Gastroesophageal sphincter (tissue), 4 donors: Measurements from ENCODE around the gene NDUFC1. TPM values are rescaled to one million over a fixed set of nuclear protein-coding genes. Genes with fewer than 3 reads are reported as not detected.
A peak's percentile ranks its signal among the peaks of the same experiment; 100 is the strongest.

Experiments used
- ATAC-seq: fragments of 150-250 bp; one replicate; pipeline ENCODE4 v1.9.1; 2016; ENCODE audit warnings: mild to moderate bottlenecking, moderate library complexity
- H3K27ac ChIP-seq, 4 donors: fragments of 200-600 bp; sonication (generic) in 3 of 4; 1 replicate in 3 of 4; 2 replicates in 1 of 4; pipeline ENCODE4 v1.5.1; 2016 to 2019
- H3K27me3 ChIP-seq: fragments of 200-600 bp; sonication (generic); one replicate; pipeline ENCODE4 v1.5.1; 2019
- H3K36me3 ChIP-seq, 2 donors: fragments of 200-600 bp; sonication (generic); one replicate each; pipeline ENCODE4 v1.5.1; 2019; ENCODE audit warnings: control low read depth in 1 of 2
- H3K4me1 ChIP-seq, 3 donors: fragments of 200-600 bp; sonication (generic); 1 replicate in 2 of 3; 2 replicates in 1 of 3; pipeline ENCODE4 v1.5.1; 2016 to 2019; ENCODE audit warnings: control low read depth in 2 of 3
- H3K4me3 ChIP-seq, 2 donors: fragments of 200-600 bp; sonication (generic); one replicate each; pipeline ENCODE4 v1.5.1; 2019; ENCODE audit warnings: mild to moderate bottlenecking in 1 of 2, moderate library complexity in 1 of 2
- H3K9me3 ChIP-seq, 3 donors: fragments of 200-600 bp; sonication (generic); one replicate each; pipeline ENCODE4 v1.5.1; 2017 to 2019; ENCODE audit warnings: control low read depth in 2 of 3
- CTCF ChIP-seq, 4 experiments: fragments of 200-600 bp in 2 of 4; fragments of 450-650 bp in 2 of 4; sonication (generic) in 1 of 4; IDR thresholded peaks; one replicate each; pipeline ENCODE4 v1.5.1; 2017 to 2019; ENCODE audit warnings: antibody characterized with exemption in 4 of 4, mild to moderate bottlenecking in 2 of 4, moderate library complexity in 2 of 4
- EP300 ChIP-seq: sonication (generic); formaldehyde crosslinking; IDR thresholded peaks from one replicate; pipeline ENCODE4 v1.6.1; 2017; ENCODE audit warnings: antibody characterized with exemption, mild to moderate bottlenecking
- POLR2A ChIP-seq, 2 donors: fragments of 450-650 bp; IDR thresholded peaks; one replicate each; pipeline ENCODE4 v1.6.1; 2017; ENCODE audit warnings: antibody characterized with exemption in 2 of 2, mild to moderate bottlenecking in 2 of 2, moderate library complexity in 1 of 2
- POLR2AphosphoS5 ChIP-seq: sonication (generic); formaldehyde crosslinking; IDR thresholded peaks from one replicate; pipeline ENCODE4 v1.6.1; 2017; ENCODE audit warnings: antibody characterized with exemption
- WGBS, 2 donors: methylation state at CpG; one replicate each; pipeline ENCODE4 v1.1.5; 2018; ENCODE audit warnings: low coverage in 1 of 2; 5-methylcytosine and 5-hydroxymethylcytosine counted together
- total RNA-seq, 4 donors: library from RNA; depleted of rRNA; stranded (reverse); fragments of >200 nt; gene quantifications; one replicate each; pipeline ENCODE4 v1.1.0, GENCODE V29; 2016

The NDUFC1 gene
- total RNA-seq, 4 donors from 2014 or later: 31.0 to 61.0 (median 48.4) TPM

GRCh38 chr4:139253713-139254112 lies 48.6 kb downstream of the NDUFC1 start:
- ATAC-seq: no peak
- Histone ChIP-seq H3K27ac (no peak overlapping the region), H3K27me3 (no peaks in the 10 kb centered on the region), H3K4me3 (no peak overlapping the region), H3K36me3 (no peaks in the 10 kb centered on the region), H3K4me1 (no peaks in the 10 kb centered on the region), H3K9me3 (no peaks in the 10 kb centered on the region)
- WGBS, 2 donors: 67 to 74% methylated on average over 1 to 3 of the region's 3 CpGs
- no peak for TF ChIP-seq POLR2AphosphoS5
- no peak for TF ChIP-seq POLR2A (IDR thresholded peaks at IDR 0.05)
- TF ChIP-seq EP300: no peak
- TF ChIP-seq CTCF (IDR thresholded peaks at IDR 0.05): no peak

DNA sequence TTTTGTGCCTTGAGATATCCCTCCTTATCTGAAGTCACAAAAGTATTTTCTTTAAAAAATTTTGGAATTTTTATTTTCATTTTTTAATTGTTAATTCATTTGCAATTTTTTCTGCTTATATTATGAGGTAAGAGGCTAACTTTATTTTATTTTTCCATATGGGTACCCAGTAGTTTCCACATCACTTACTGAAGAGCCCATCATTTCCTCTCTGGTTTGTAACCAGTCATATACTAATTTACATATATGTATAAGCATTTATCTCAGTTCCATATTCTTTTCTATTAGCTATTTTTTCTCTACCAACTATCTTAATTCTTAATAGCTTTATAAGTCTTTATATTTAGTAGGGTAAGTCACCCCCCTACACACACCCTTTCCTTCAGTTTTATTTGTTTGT lies 49.2 kb downstream of the NDUFC1 start:
- Histone ChIP-seq H3K27me3 (no peaks in the 10 kb centered on the region), H3K4me3 (no peak overlapping the region), H3K27ac (no peak overlapping the region), H3K4me1 (no peaks in the 10 kb centered on the region), H3K9me3 (no peaks in the 10 kb centered on the region), H3K36me3 (no peaks in the 10 kb centered on the region)
- no peak for TF ChIP-seq POLR2AphosphoS5
- TF ChIP-seq CTCF (IDR thresholded peaks at IDR 0.05): no peak
- TF ChIP-seq POLR2A (IDR thresholded peaks at IDR 0.05): no peak
- TF ChIP-seq EP300: no peak
- no peak for ATAC-seq

- Histone ChIP-seq H3K9me3 (no peaks in the 10 kb centered on the region), H3K4me3 (no peak overlapping the region), H3K27me3 (no peaks in the 10 kb centered on the region), H3K36me3 (no peaks in the 10 kb centered on the region), H3K4me1 (peaks cover 0 to 5% (median 0%) of the 10 kb centered on the region in 3 donors), H3K27ac (no peak overlapping the region)
- no peak for ATAC-seq
- no peak for TF ChIP-seq CTCF (IDR thresholded peaks at IDR 0.05)
- TF ChIP-seq POLR2A (IDR thresholded peaks at IDR 0.05): no peak
- TF ChIP-seq POLR2AphosphoS5: no peak
- TF ChIP-seq EP300: no peak
- 54 to 57% methylated on average over 4 of the region's 4 CpGs for WGBS, 2 donors
Measured at GRCh38 chr4:139247700-139248238, 54.5 kb downstream of the NDUFC1 start.

GRCh38 chr4:139247241-139247640 lies 55.0 kb downstream of the NDUFC1 start:
- Histone ChIP-seq H3K27me3 (no peaks in the 10 kb centered on the region), H3K36me3 (no peaks in the 10 kb centered on the region), H3K4me3 (no peak overlapping the region), H3K4me1 (peaks cover 0 to 5% (median 0%) of the 10 kb centered on the region in 3 donors), H3K27ac (no peak overlapping the region), H3K9me3 (no peaks in the 10 kb centered on the region)
- TF ChIP-seq EP300: no peak
- TF ChIP-seq CTCF (IDR thresholded peaks at IDR 0.05): no peak
- no peak for TF ChIP-seq POLR2A (IDR thresholded peaks at IDR 0.05)
- no peak for TF ChIP-seq POLR2AphosphoS5
- ATAC-seq: no peak

DNA sequence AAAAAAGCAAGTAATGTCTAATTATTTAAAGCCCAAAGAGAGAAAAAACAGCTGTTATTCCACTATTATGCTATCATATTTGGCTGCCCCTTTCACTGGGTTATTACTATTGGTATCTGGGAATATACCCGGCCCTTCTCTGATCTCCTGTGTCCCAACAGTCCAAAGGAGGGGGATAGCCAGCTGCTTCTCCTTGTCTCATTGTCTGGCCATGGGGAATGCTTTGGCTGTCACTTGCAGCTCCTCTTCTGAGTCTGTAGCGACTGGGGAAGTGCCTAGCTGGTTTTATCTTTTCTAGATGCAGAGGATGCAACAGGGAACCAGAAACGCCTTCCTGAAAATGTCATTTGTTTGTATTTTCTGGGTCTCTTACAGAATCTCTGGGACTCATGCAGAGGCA lies 56.1 kb downstream of the NDUFC1 start:
- no peak for ATAC-seq
- Histone ChIP-seq H3K4me3 (no peak overlapping the region), H3K27ac (peak overlapping the region in 3 of 4 donors; percentile 0 to 36 (median 23)), H3K27me3 (no peaks in the 10 kb centered on the region), H3K36me3 (no peaks in the 10 kb centered on the region), H3K4me1 (peaks cover 0 to 5% (median 0%) of the 10 kb centered on the region in 3 donors), H3K9me3 (no peaks in the 10 kb centered on the region)
- no peak for TF ChIP-seq POLR2AphosphoS5
- TF ChIP-seq POLR2A (IDR thresholded peaks at IDR 0.05): no peak
- 54% methylated on average over 3 of the region's 3 CpGs; no CpG with 5 or more reads in 1 of the 2 donors for WGBS, 2 donors
